SU-DHL-6 (cell line): Measurements from ENCODE around the gene PRDM16.

ENCODE experiments used
- EZH2phosphoT487 ChIP-seq: fragments of 200-600 bp; sonication (generic), shearing (Covaris generic); conservative IDR thresholded peaks from 2 replicates; pipeline ENCODE4 v1.6.1; 2018; ENCODE audit warnings: mild to moderate bottlenecking, antibody characterized with exemption, low read length, moderate library complexity, mixed read lengths
- TF ChIP-seq, protein P1 (sequence below): fragments of 200-600 bp; sonication (generic); IDR thresholded peaks from one replicate; pipeline ENCODE4 v1.5.1; 2017; ENCODE audit warnings: antibody characterized with exemption, mild to moderate bottlenecking, low read length, moderate library complexity; ENCODE audit not compliant: insufficient read depth, poor library complexity, severe bottlenecking

GRCh38 chr1:3464649-3465025 is 395.6 kb downstream of the PRDM16 start:
- TF ChIP-seq, protein P1, sequence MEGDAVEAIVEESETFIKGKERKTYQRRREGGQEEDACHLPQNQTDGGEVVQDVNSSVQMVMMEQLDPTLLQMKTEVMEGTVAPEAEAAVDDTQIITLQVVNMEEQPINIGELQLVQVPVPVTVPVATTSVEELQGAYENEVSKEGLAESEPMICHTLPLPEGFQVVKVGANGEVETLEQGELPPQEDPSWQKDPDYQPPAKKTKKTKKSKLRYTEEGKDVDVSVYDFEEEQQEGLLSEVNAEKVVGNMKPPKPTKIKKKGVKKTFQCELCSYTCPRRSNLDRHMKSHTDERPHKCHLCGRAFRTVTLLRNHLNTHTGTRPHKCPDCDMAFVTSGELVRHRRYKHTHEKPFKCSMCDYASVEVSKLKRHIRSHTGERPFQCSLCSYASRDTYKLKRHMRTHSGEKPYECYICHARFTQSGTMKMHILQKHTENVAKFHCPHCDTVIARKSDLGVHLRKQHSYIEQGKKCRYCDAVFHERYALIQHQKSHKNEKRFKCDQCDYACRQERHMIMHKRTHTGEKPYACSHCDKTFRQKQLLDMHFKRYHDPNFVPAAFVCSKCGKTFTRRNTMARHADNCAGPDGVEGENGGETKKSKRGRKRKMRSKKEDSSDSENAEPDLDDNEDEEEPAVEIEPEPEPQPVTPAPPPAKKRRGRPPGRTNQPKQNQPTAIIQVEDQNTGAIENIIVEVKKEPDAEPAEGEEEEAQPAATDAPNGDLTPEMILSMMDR = no peak
- TF ChIP-seq EZH2phosphoT487 = no peak
